Esophagus squamous epithelium (tissue), 4 donors: ENCODE data around the gene TRAF2.

ENCODE experiments used
- CTCF ChIP-seq, 6 experiments: fragments of 450-650 bp in 4 of 6; fragments of 200-600 bp in 2 of 6; sonication (generic) in 2 of 6; IDR thresholded peaks; one replicate each; pipeline ENCODE4 v1.5.1; 2016 to 2019; ENCODE audit warnings: antibody characterized with exemption in 6 of 6, mild to moderate bottlenecking in 4 of 6, moderate library complexity in 4 of 6
- POLR2A ChIP-seq, 4 donors: fragments of 450-650 bp; IDR thresholded peaks; one replicate each; pipeline ENCODE4 v1.6.1; 2017; ENCODE audit warnings: antibody characterized with exemption in 4 of 4, mild to moderate bottlenecking in 4 of 4, moderate library complexity in 3 of 4

DNA sequence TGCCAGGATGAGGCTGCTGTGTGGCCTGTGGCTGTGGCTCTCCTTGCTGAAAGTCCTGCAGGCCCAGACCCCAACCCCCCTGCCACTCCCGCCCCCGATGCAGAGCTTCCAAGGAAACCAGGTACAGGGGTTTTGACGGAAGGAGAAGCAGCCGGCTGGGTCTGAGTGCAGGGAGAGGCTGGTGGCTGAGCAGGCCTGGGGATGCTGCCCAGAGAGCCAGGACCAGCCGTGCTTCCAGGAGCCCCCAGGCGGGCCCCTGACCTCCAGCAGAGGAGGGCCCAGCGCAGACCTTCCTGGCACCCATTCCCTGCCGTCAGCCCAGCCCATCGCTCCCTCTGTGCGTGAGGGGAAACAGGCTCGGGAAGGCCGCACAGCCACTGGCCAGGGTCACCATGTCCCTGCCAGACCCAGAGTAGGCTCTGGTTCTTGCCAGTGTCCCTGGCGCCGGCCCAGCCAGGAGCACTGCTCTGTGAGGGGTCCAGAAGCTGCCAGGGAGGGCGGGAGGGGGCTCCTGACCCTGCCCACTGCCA lies 66.1 kb downstream of the TRAF2 start:
- no peak for TF ChIP-seq CTCF (IDR thresholded peaks at IDR 0.05)
- TF ChIP-seq POLR2A (IDR thresholded peaks at IDR 0.05), result no peak
